Testis (tissue), 3 donors: ENCODE measurements around the gene MROH2B. TPM values are rescaled to one million over a fixed set of nuclear protein-coding genes. Genes with fewer than 3 reads are reported as not detected.

Source experiments
- DNase-seq: peaks from one replicate; pipeline ENCODE4 v3.0.0-alpha.2; 2019
- H3K27ac ChIP-seq, 2 donors: fragments of 200-600 bp; sonication (generic); one replicate each; pipeline ENCODE4 v1.5.1; 2019
- H3K27me3 ChIP-seq: fragments of 200-600 bp; sonication (generic); one replicate; pipeline ENCODE4 v1.5.1; 2019
- H3K36me3 ChIP-seq: fragments of 200-600 bp; sonication (generic); one replicate; pipeline ENCODE4 v1.5.1; 2017; ENCODE audit warnings: low read depth; ENCODE audit errors: missing control alignments
- H3K4me1 ChIP-seq: fragments of 200-600 bp; sonication (generic); one replicate; pipeline ENCODE4 v1.5.1; 2019
- H3K4me3 ChIP-seq, 2 donors: fragments of 200-600 bp; sonication (generic); one replicate each; pipeline ENCODE4 v1.5.1; 2017 to 2019
- H3K9me3 ChIP-seq: fragments of 200-600 bp; sonication (generic); one replicate; pipeline ENCODE4 v1.5.1; 2017
- POLR2A ChIP-seq: fragments of 450-650 bp; IDR thresholded peaks from one replicate; pipeline ENCODE4 v1.6.1; 2017; ENCODE audit warnings: antibody characterized with exemption, mild to moderate bottlenecking, moderate library complexity
- WGBS, 2 donors: methylation state at CpG; one replicate each; pipeline ENCODE4 v1.1.5; 2018; 5-methylcytosine and 5-hydroxymethylcytosine counted together
- intact Hi-C: fragments of 100-400 bp; cut with DNase I; formaldehyde crosslinking; loops from one replicate; pipeline ENCODE4 v1.15.1; 2023; ENCODE audit warnings: low total_unique reads
- polyA plus RNA-seq: library from polyadenylated mRNA; stranded (reverse); fragments of 350-450 nt; fragmentation: Illumina TruSeq; extraction: RNeasy Lipid Tissue Mini Kit (QIAGEN cat#74804); gene quantifications from one replicate; pipeline ENCODE4 v1.2.3, GENCODE V29; 2014; ENCODE audit warnings: low read depth, low replicate concordance; ENCODE audit not compliant: insufficient read depth
- total RNA-seq, 2 donors: library from RNA; depleted of rRNA; stranded (reverse); fragments of >200 nt; gene quantifications; one replicate each; pipeline ENCODE4 v1.2.3, GENCODE V29; 2016
- TF ChIP-seq, protein P1 (sequence below), 3 experiments: fragments of 450-650 bp in 2 of 3; fragments of 200-600 bp in 1 of 3; sonication (generic) in 1 of 3; IDR thresholded peaks; one replicate each; pipeline ENCODE4 v1.5.1; 2016 to 2019; ENCODE audit warnings: antibody characterized with exemption in 3 of 3, mild to moderate bottlenecking in 2 of 3, moderate library complexity in 1 of 3

MROH2B gene
- total and polyA plus RNA-seq, 3 donors from 2014 or later: 31.3 to 171 (median 49.1) TPM

DNA sequence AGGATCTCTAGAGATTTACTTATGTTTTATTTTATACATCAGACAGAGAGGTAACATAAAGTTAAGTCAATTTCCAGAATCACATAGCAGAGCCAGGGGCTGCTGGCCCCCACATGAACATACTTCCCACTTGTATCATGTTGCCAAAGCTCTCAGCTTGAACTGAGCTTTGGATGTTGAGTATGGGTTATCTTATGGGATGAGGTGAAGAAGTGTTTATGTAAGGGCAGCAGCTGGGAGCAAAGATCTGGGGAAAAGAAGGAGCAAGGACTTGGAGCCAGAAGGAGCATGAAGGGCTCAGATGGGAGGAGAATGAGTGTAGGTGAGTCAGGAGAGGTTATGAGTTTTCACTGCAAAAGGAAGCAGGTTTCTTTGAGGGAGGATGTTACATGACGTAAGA, 72.0 kb downstream of the MROH2B start:
- TF ChIP-seq, protein P1, sequence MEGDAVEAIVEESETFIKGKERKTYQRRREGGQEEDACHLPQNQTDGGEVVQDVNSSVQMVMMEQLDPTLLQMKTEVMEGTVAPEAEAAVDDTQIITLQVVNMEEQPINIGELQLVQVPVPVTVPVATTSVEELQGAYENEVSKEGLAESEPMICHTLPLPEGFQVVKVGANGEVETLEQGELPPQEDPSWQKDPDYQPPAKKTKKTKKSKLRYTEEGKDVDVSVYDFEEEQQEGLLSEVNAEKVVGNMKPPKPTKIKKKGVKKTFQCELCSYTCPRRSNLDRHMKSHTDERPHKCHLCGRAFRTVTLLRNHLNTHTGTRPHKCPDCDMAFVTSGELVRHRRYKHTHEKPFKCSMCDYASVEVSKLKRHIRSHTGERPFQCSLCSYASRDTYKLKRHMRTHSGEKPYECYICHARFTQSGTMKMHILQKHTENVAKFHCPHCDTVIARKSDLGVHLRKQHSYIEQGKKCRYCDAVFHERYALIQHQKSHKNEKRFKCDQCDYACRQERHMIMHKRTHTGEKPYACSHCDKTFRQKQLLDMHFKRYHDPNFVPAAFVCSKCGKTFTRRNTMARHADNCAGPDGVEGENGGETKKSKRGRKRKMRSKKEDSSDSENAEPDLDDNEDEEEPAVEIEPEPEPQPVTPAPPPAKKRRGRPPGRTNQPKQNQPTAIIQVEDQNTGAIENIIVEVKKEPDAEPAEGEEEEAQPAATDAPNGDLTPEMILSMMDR (IDR thresholded peaks at IDR 0.05): no peak
- no peak for TF ChIP-seq POLR2A
- no peak overlapping the region for H3K27ac ChIP-seq
- no peaks in the 10 kb centered on the region for H3K4me1 ChIP-seq
- no peaks in the 10 kb centered on the region for H3K27me3 ChIP-seq
- no peaks in the 10 kb centered on the region for H3K9me3 ChIP-seq
- no peak overlapping the region for H3K4me3 ChIP-seq
- no peaks in the 10 kb centered on the region for H3K36me3 ChIP-seq
- intact Hi-C loops: no loop called here
- DNase-seq: no peak
- WGBS, 2 donors: 79 to 85% methylated on average over 1 of the region's 1 CpG

DNA sequence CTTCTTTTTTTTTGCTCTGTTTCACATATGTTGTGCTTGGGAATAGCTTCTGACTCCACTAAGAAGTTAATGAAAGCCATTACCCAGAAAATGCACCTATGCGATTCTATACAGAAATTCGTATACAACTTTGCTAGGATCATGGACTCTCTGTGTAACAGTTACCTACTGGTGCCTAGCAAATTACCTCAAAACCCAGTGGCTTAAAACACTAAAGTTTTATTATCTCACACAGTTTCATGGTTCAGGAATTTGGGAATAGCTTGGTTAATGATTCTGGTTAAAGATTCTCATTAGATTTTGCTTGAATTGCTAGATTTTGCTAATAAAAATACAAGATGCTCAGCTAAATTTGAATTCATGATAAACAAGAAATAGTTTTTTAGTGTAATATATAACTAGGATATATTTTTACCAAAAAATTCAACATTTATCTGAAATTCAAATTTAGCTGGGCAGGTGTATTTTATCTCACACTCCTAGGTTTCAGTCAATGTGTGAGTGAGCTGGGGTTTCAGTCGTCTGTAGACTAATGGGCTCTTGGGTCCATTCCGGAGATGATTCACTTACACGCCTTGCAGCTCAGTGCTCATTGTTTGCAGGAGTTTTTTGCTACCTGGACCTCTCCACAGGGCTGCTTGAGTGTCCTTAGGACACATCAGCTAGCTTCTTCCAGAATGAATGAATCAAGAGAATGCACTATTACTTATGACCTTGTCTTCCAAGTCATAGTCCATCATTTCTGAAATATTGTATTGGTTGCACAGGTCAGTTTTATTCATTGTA, 75.1 kb downstream of the MROH2B start:
- no peak for DNase-seq
- H3K4me1 ChIP-seq: no peaks in the 10 kb centered on the region
- no peaks in the 10 kb centered on the region for H3K9me3 ChIP-seq
- no peak overlapping the region for H3K4me3 ChIP-seq
- intact Hi-C loops: no loop called here
- WGBS, 2 donors: 93 to 98% methylated on average over 5 of the region's 5 CpGs
- H3K27me3 ChIP-seq: no peaks in the 10 kb centered on the region
- TF ChIP-seq, protein P1 (IDR thresholded peaks at IDR 0.05): no peak
- TF ChIP-seq POLR2A: no peak
- no peak overlapping the region for H3K27ac ChIP-seq
- H3K36me3 ChIP-seq: no peaks in the 10 kb centered on the region

- DNase-seq: no peak
- Histone ChIP-seq H3K27me3 (no peaks in the 10 kb centered on the region), H3K4me1 (no peaks in the 10 kb centered on the region), H3K27ac (peak overlapping the region in 1 of 2 donors; percentile 69), H3K36me3 (no peaks in the 10 kb centered on the region), H3K9me3 (no peaks in the 10 kb centered on the region), H3K4me3 (no peak overlapping the region)
- 70 to 86% methylated on average over 5 of the region's 5 CpGs for WGBS, 2 donors
- no peak for TF ChIP-seq POLR2A
- TF ChIP-seq, protein P1 (IDR thresholded peaks at IDR 0.05): no peak
- intact Hi-C loops: no loop called here
Measured at GRCh38 chr5:40991981-40992559, 79.1 kb downstream of the MROH2B start.

DNA sequence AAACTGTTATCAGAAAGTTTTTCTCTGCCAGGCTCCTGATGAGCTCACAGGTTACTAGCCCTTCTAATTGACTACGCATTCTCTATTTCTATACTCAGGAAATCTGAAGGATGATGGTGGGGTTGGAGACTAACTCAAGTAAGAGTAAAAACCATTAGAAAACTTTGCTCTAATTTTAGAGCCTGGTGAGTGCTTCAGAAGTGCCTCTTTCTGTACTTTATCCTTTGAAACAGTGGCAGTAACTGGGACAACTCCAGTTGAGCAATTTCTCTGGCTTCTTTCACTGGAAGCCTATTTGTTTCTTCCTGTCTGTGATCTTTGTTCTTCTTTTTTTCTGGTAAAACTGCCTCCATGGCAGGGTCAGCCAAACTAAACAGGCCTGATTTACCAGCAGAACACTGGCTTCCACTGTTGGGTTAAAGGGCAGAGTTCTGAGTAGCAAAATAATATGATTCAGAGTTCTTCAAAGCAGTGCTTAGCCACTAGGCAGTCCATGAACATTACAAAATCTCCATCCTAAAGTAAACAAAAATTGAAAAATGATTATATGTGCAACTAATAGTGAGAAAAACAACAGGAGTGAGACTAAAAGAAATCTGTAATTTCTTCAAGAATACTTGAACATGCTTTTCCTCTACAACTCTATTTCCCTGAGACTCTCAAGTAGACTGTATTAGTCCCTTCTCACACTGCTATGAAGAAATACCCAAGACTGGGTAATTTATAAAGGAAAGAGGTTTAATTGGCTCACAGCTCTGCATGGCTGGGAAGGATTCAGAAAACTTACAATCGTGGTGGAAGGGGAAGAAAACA, 79.8 kb downstream of the MROH2B start:
- no peaks in the 10 kb centered on the region for H3K27me3 ChIP-seq
- H3K36me3 ChIP-seq: no peaks in the 10 kb centered on the region
- peak; percentile 75 for DNase-seq
- peak overlapping the region in 1 of 2 donors; percentile 69 for H3K27ac ChIP-seq
- TF ChIP-seq, protein P1 (IDR thresholded peaks at IDR 0.05): no peak
- no peak for TF ChIP-seq POLR2A
- no peaks in the 10 kb centered on the region for H3K4me1 ChIP-seq
- no peak overlapping the region for H3K4me3 ChIP-seq
- WGBS, 2 donors: 17 to 22% methylated on average over 2 of the region's 2 CpGs
- intact Hi-C loops: no loop called here
- no peaks in the 10 kb centered on the region for H3K9me3 ChIP-seq
